HepG2 (cell line): ENCODE results near the gene IMMT. TPM values are rescaled to one million over a fixed set of nuclear protein-coding genes. Genes with fewer than 3 reads are reported as not detected.

Experiments
- ATF2 ChIP-seq: sonication (generic); formaldehyde crosslinking; IDR thresholded peaks from 2 replicates; pipeline ENCODE4 v1.4.0; 2020; ENCODE audit warnings: missing genetic modification reagents
- ATF4 ChIP-seq, 2 experiments: fragments of 450-650 bp in 1 of 2; sonication (generic) in 1 of 2; formaldehyde crosslinking; IDR thresholded peaks; 2 replicates each; pipeline versions ENCODE4 v1.5.0 to v1.8.0; 2020 to 2022; ENCODE audit warnings: mild to moderate bottlenecking in 1 of 2, missing genetic modification reagents in 1 of 2
- CEBPG ChIP-seq: IDR thresholded peaks from 2 replicates; pipeline ENCODE4 v1.6.1; 2016
- GMEB2 ChIP-seq: IDR thresholded peaks from 2 replicates; pipeline ENCODE4 v1.6.1; 2016; ENCODE audit warnings: missing biosample characterization, missing genetic modification reagents, low read depth
- JUNB ChIP-seq: sonication (generic); formaldehyde crosslinking; IDR thresholded peaks from 2 replicates; pipeline ENCODE4 v1.8.0; 2022; ENCODE audit warnings: missing genetic modification reagents, mild to moderate bottlenecking, borderline replicate concordance
- KDM1A ChIP-seq: IDR thresholded peaks from 2 replicates; pipeline ENCODE4 v1.6.1; 2016; ENCODE audit warnings: missing compliant biosample characterization
- KLF16 ChIP-seq, 2 experiments: sonication (generic) in 1 of 2; formaldehyde crosslinking in 1 of 2; IDR thresholded peaks; 2 replicates each; pipeline versions ENCODE4 v1.6.1 to v1.8.0; 2016 to 2023; ENCODE audit warnings: missing genetic modification reagents in 2 of 2, missing compliant biosample characterization in 1 of 2
- NR2F6 ChIP-seq, 2 experiments: IDR thresholded peaks; 2 replicates each; pipeline ENCODE4 v1.6.1; 2016; ENCODE audit warnings: antibody characterized with exemption in 1 of 2, mild to moderate bottlenecking in 1 of 2
- SP2 ChIP-seq: sonication (generic); formaldehyde crosslinking; IDR thresholded peaks from 2 replicates; pipeline ENCODE4 v1.5.1; 2020; ENCODE audit warnings: mild to moderate bottlenecking, missing genetic modification reagents
- TP53 ChIP-seq: sonication (generic); formaldehyde crosslinking; conservative IDR thresholded peaks from 2 replicates; pipeline ENCODE4 v1.4.0; 2020; ENCODE audit warnings: missing genetic modification reagents
- ZBTB44 ChIP-seq: sonication (generic); formaldehyde crosslinking; IDR thresholded peaks from 2 replicates; pipeline ENCODE4 v1.4.0; 2020; ENCODE audit warnings: missing genetic modification reagents
- ZC3H4 ChIP-seq: sonication (generic); formaldehyde crosslinking; IDR thresholded peaks from 2 replicates; pipeline ENCODE4 v1.4.0; 2020; ENCODE audit warnings: missing genetic modification reagents, borderline replicate concordance
- ZFP36L2 ChIP-seq: sonication (generic); formaldehyde crosslinking; IDR thresholded peaks from 2 replicates; pipeline ENCODE4 v1.4.0; 2020; ENCODE audit warnings: missing genetic modification reagents
- ZFP37 ChIP-seq: sonication (generic); formaldehyde crosslinking; IDR thresholded peaks from 2 replicates; pipeline ENCODE4 v1.4.0; 2020; ENCODE audit warnings: missing genetic modification reagents, borderline replicate concordance
- ZNF446 ChIP-seq: sonication (generic); formaldehyde crosslinking; IDR thresholded peaks from 2 replicates; pipeline ENCODE4 v1.5.0; 2020; ENCODE audit warnings: mild to moderate bottlenecking, missing genetic modification reagents
- ZNF629 ChIP-seq: sonication (generic); formaldehyde crosslinking; conservative IDR thresholded peaks from 2 replicates; pipeline ENCODE4 v1.5.0; 2020; ENCODE audit warnings: missing genetic modification reagents
- ZNF691 ChIP-seq: sonication (generic); formaldehyde crosslinking; IDR thresholded peaks from 2 replicates; pipeline ENCODE4 v1.4.0; 2020; ENCODE audit warnings: missing genetic modification reagents, low read depth, mild to moderate bottlenecking, borderline replicate concordance
- ZNF75D ChIP-seq: sonication (generic); formaldehyde crosslinking; IDR thresholded peaks from 2 replicates; pipeline ENCODE4 v1.8.1; 2023; ENCODE audit warnings: missing genetic modification reagents, mild to moderate bottlenecking, borderline replicate concordance
- ZSCAN29 ChIP-seq: sonication (generic); formaldehyde crosslinking; conservative IDR thresholded peaks from 2 replicates; pipeline ENCODE4 v1.4.0; 2020; ENCODE audit warnings: mild to moderate bottlenecking, missing genetic modification reagents
- ZSCAN5A ChIP-seq: sonication (generic); formaldehyde crosslinking; IDR thresholded peaks from 2 replicates; pipeline ENCODE4 v1.8.0; 2022; ENCODE audit warnings: mild to moderate bottlenecking, missing genetic modification reagents, borderline replicate concordance
- polyA plus RNA-seq, 8 experiments: library from polyadenylated mRNA; depleted of rRNA in 3 of 8; stranded (reverse) in 7 of 8; unstranded in 1 of 8; fragments of >200 nt; fragmentation: Illumina TruSeq in 4 of 8; extraction: Trizol in 4 of 8; gene quantifications; 2 replicates each; pipeline versions ENCODE4 v1.2.1 to v1.2.3, GENCODE V29; 2011 to 2016; ENCODE audit warnings: low read depth in 4 of 8, missing spikeins in 1 of 8, mixed read lengths in 1 of 8; ENCODE audit not compliant: insufficient read depth in 1 of 8
- total RNA-seq, 5 experiments: library from RNA; depleted of rRNA; stranded (reverse); fragments of >200 nt; fragmentation: Illumina TruSeq; extraction: Trizol; gene quantifications; 2 replicates each; pipeline ENCODE4 v1.2.3, GENCODE V29; 2016; ENCODE audit warnings: low read depth in 1 of 5

The IMMT gene
- total and polyA plus RNA-seq, 2 of the 13 experiments (the other 11 are each of a cell fraction or from before 2014, with no cell fraction given), result 63.5 to 119 TPM

- no peak for TF ChIP-seq ZNF75D (CRISPR knock-in tag)
- TF ChIP-seq ZSCAN5A (CRISPR knock-in tag), result peak; percentile 14; the same call in 1 of the 2 replicates
- peak in 1 of 2 experiments; percentile 82; a peak in 2 of 4 replicates for TF ChIP-seq KLF16 (CRISPR knock-in tag; IDR thresholded peaks at IDR 0.05)
- TF ChIP-seq ZNF629 (CRISPR knock-in tag), result 0 out of 2 replicates have a peak, but pooled peaks have one; percentile 11
- no peak for TF ChIP-seq JUNB
- 0 out of 2 replicates have a peak, but pooled peaks have one; percentile 27 for TF ChIP-seq NR2F6 (IDR thresholded peaks at IDR 0.05)
- peak; percentile 38 for TF ChIP-seq NR2F6 (CRISPR knock-in tag; IDR thresholded peaks at IDR 0.05)
- peak in 1 of 2 experiments; percentile 83; a peak in 2 of 4 replicates for TF ChIP-seq ATF4 (CRISPR knock-in tag; IDR thresholded peaks at IDR 0.05)
- TF ChIP-seq SP2 (CRISPR knock-in tag), result peak; percentile 84
- peak; percentile 26; the same call in 1 of the 2 replicates for TF ChIP-seq KDM1A
- no peak for TF ChIP-seq ZC3H4 (CRISPR knock-in tag)
- peak; percentile 74 for TF ChIP-seq ZSCAN29
- peak; percentile 69; the same call in 1 of the 2 replicates for TF ChIP-seq TP53 (CRISPR knock-in tag)
- TF ChIP-seq ZBTB44 (CRISPR knock-in tag), result peak; percentile 31; the same call in 1 of the 2 replicates
- peak; percentile 68; the same call in 1 of the 2 replicates for TF ChIP-seq CEBPG
- TF ChIP-seq ZFP36L2 (CRISPR knock-in tag), result peak; percentile 45; the same call in 1 of the 2 replicates
- peak; percentile 94 for TF ChIP-seq GMEB2
- TF ChIP-seq ATF2 (CRISPR knock-in tag), result peak; percentile 42
- no peak; the same call in 1 of the 2 replicates for TF ChIP-seq ZFP37 (CRISPR knock-in tag)
- peak; percentile 33; the same call in 1 of the 2 replicates for TF ChIP-seq ZNF691
- TF ChIP-seq ZNF446 (CRISPR knock-in tag), result peak; percentile 80; the same call in 1 of the 2 replicates
Observed at GRCh38 chr2:86195055-86195807, at the start of gene IMMT (continued).
